CD8-positive, alpha-beta memory T cell (primary cell): ENCODE measurements around the gene SAMD11. TPM values are rescaled to one million over a fixed set of nuclear protein-coding genes. Genes with fewer than 3 reads are reported as not detected.

Source experiments
- CTCF ChIA-PET: fragments of 350-600 bp; sonication (Branson Sonifier 250); formaldehyde crosslinking; loops from one replicate; lab custom pipeline; 2021; ENCODE audit warnings: antibody characterized with exemption; lab: Charles Lee
- POLR2A ChIA-PET: fragments of 350-600 bp; sonication (Branson Sonifier 250); formaldehyde crosslinking; loops from one replicate; lab custom pipeline; 2021; ENCODE audit warnings: antibody characterized with exemption; lab: Charles Lee
- DNase-seq, 5 donors: peaks; one replicate each; pipeline versions ENCODE4 v3.0.0 to v3.0.0-alpha.2; 2020 to 2022; ENCODE audit warnings: mixed read lengths in 1 of 5
- H3K27ac ChIP-seq: one replicate; pipeline ENCODE4 v1.7.0; 2013; ENCODE audit warnings: low read depth, mild to moderate bottlenecking, low read length, moderate library complexity
- H3K27me3 ChIP-seq: 2 replicates; pipeline ENCODE4 v1.7.0; 2013; ENCODE audit warnings: low read length, mild to moderate bottlenecking; ENCODE audit not compliant: insufficient read depth, poor library complexity, severe bottlenecking
- H3K36me3 ChIP-seq: 2 replicates; pipeline ENCODE4 v1.7.0; 2013; ENCODE audit warnings: mild to moderate bottlenecking, low read length, moderate library complexity; ENCODE audit not compliant: insufficient read depth
- H3K4me1 ChIP-seq: 2 replicates; pipeline ENCODE4 v1.7.0; 2013; ENCODE audit warnings: mild to moderate bottlenecking, low read length, moderate library complexity; ENCODE audit not compliant: insufficient read depth
- H3K4me3 ChIP-seq: 2 replicates; pipeline ENCODE4 v1.7.0; 2013; ENCODE audit warnings: mild to moderate bottlenecking, low read length
- H3K9me3 ChIP-seq: 2 replicates; pipeline ENCODE4 v1.7.0; 2013; ENCODE audit warnings: mild to moderate bottlenecking, low read length
- H3K27ac Mint-ChIP-seq, 8 donors: one replicate each; pipeline ENCODE4 v1.8.0; 2020 to 2021; ENCODE audit warnings: mixed read lengths in 8 of 8, mild to moderate bottlenecking in 6 of 8, inconsistent platforms in 3 of 8, moderate library complexity in 3 of 8
- H3K27me3 Mint-ChIP-seq, 2 donors: one replicate each; pipeline ENCODE4 v1.8.0; 2020 to 2021; ENCODE audit warnings: mixed read lengths in 2 of 2, mild to moderate bottlenecking in 1 of 2, moderate library complexity in 1 of 2
- H3K36me3 Mint-ChIP-seq, 3 donors: one replicate each; pipeline ENCODE4 v1.8.0; 2020 to 2021; ENCODE audit warnings: mixed read lengths in 3 of 3, inconsistent platforms in 1 of 3, mild to moderate bottlenecking in 1 of 3
- H3K4me1 Mint-ChIP-seq, 3 donors: one replicate each; pipeline ENCODE4 v1.8.0; 2020 to 2021; ENCODE audit warnings: mixed read lengths in 3 of 3, inconsistent platforms in 1 of 3, mild to moderate bottlenecking in 1 of 3
- H3K4me3 Mint-ChIP-seq, 7 donors: one replicate each; pipeline ENCODE4 v1.8.0; 2020 to 2021; ENCODE audit warnings: mixed read lengths in 7 of 7, mild to moderate bottlenecking in 6 of 7, moderate library complexity in 4 of 7, inconsistent platforms in 2 of 7
- H3K9me3 Mint-ChIP-seq, 5 donors: one replicate each; pipeline ENCODE4 v1.8.0; 2020 to 2022; ENCODE audit warnings: mixed read lengths in 5 of 5, mild to moderate bottlenecking in 3 of 5, moderate library complexity in 2 of 5, inconsistent platforms in 1 of 5
- polyA plus RNA-seq: library from polyadenylated mRNA; unstranded; fragments of 300-500 nt; fragmentation: Illumina TruSeq; gene quantifications from one replicate; pipeline ENCODE4 v1.2.3, GENCODE V29; 2021
- total RNA-seq, 2 experiments: library from RNA; stranded (reverse); gene quantifications; one replicate each; pipeline ENCODE4 v1.2.3, GENCODE V29; 2021

Gene SAMD11
- total and polyA plus RNA-seq, 3 experiments from 2014 or later: 0.20 TPM; not detected in 2

GRCh38 chr1:906600-907420 is 16.9 kb upstream of the SAMD11 start:
- peaks cover 0 to 5% (median 1%) of the 10 kb centered on the region in 5 donors for H3K9me3 Mint-ChIP-seq
- peaks cover 24 to 40% of the 10 kb centered on the region in 2 donors for H3K27me3 Mint-ChIP-seq
- H3K27ac Mint-ChIP-seq: peak overlapping the region in 1 of 8 donors; percentile 27
- H3K36me3 Mint-ChIP-seq: no peaks in the 10 kb centered on the region
- ChIA-PET CTCF (interaction anchor here (2.4 to 2.5 kb wide), 2 partner anchors 14 to 69 kb away, joined by 13 read pairs; no protein-coding TSS in a partner anchor), POLR2A (no interaction called here)
- Histone ChIP-seq H3K4me3 (no peak overlapping the region), H3K27me3 (peaks cover 13% of the 10 kb centered on the region), H3K27ac (no peak overlapping the region), H3K36me3 (no peaks in the 10 kb centered on the region), H3K9me3 (no peaks in the 10 kb centered on the region), H3K4me1 (no peaks in the 10 kb centered on the region)
- peak overlapping the region in 4 of 7 donors; percentile 20 to 81 (median 35) for H3K4me3 Mint-ChIP-seq
- DNase-seq: no peak
- H3K4me1 Mint-ChIP-seq: peaks cover 5 to 22% (median 9%) of the 10 kb centered on the region in 3 donors

GRCh38 chr1:907611-908451 is 15.9 kb upstream of the SAMD11 start:
- peaks cover 5 to 22% (median 9%) of the 10 kb centered on the region in 3 donors for H3K4me1 Mint-ChIP-seq

GRCh38 chr1:908661-909060 is 15.1 kb upstream of the SAMD11 start:
- Mint-ChIP-seq H3K4me3 (no peak overlapping the region), H3K27me3 (peaks cover 23 to 50% of the 10 kb centered on the region in 2 donors), H3K4me1 (peaks cover 5 to 17% (median 9%) of the 10 kb centered on the region in 3 donors), H3K9me3 (peaks cover 0 to 5% (median 1%) of the 10 kb centered on the region in 5 donors), H3K27ac (no peak overlapping the region), H3K36me3 (no peaks in the 10 kb centered on the region)
- ChIA-PET CTCF (no interaction called here), POLR2A (no interaction called here)
- Histone ChIP-seq H3K36me3 (no peaks in the 10 kb centered on the region), H3K27me3 (peaks cover 13% of the 10 kb centered on the region), H3K9me3 (no peaks in the 10 kb centered on the region), H3K4me1 (no peaks in the 10 kb centered on the region), H3K27ac (no peak overlapping the region), H3K4me3 (no peak overlapping the region)
- DNase-seq: peak in 1 of 5 donors; percentile 40

More at GRCh38 chr1:907611-908451, 15.9 kb upstream of the SAMD11 start:
- Mint-ChIP-seq H3K27me3 (peaks cover 23 to 45% of the 10 kb centered on the region in 2 donors), H3K9me3 (peaks cover 0 to 5% (median 1%) of the 10 kb centered on the region in 5 donors), H3K27ac (no peak overlapping the region), H3K36me3 (no peaks in the 10 kb centered on the region), H3K4me3 (no peak overlapping the region)
- no peak overlapping the region for H3K4me3 ChIP-seq
- H3K27me3 ChIP-seq: peaks cover 13% of the 10 kb centered on the region
- H3K4me1 ChIP-seq: no peaks in the 10 kb centered on the region
- CTCF ChIA-PET: no interaction called here
- DNase-seq: no peak
- H3K36me3 ChIP-seq: no peaks in the 10 kb centered on the region
- no peak overlapping the region for H3K27ac ChIP-seq
- H3K9me3 ChIP-seq: no peaks in the 10 kb centered on the region
- POLR2A ChIA-PET: no interaction called here

GRCh38 chr1:909861-910310 is 13.8 kb upstream of the SAMD11 start:
- CTCF ChIA-PET: no interaction called here
- Histone ChIP-seq H3K9me3 (no peaks in the 10 kb centered on the region), H3K36me3 (no peaks in the 10 kb centered on the region), H3K27ac (no peak overlapping the region), H3K4me1 (no peaks in the 10 kb centered on the region), H3K4me3 (no peak overlapping the region), H3K27me3 (peaks cover 13% of the 10 kb centered on the region)
- POLR2A ChIA-PET: no interaction called here
- Mint-ChIP-seq H3K9me3 (peaks cover 0 to 5% (median 1%) of the 10 kb centered on the region in 5 donors), H3K4me1 (peaks cover 5 to 12% (median 8%) of the 10 kb centered on the region in 3 donors), H3K27ac (no peak overlapping the region), H3K27me3 (peaks cover 23 to 50% of the 10 kb centered on the region in 2 donors), H3K4me3 (no peak overlapping the region), H3K36me3 (no peaks in the 10 kb centered on the region)
- peak in 1 of 5 donors; percentile 30 for DNase-seq

- peaks cover 1 to 6% (median 4%) of the 10 kb centered on the region in 3 donors for H3K4me1 Mint-ChIP-seq
- peaks cover 0 to 6% (median 1%) of the 10 kb centered on the region in 5 donors for H3K9me3 Mint-ChIP-seq
- peaks cover 10% of the 10 kb centered on the region for H3K27me3 ChIP-seq
- H3K27ac Mint-ChIP-seq: no peak overlapping the region
- H3K4me3 ChIP-seq: no peak overlapping the region
- POLR2A ChIA-PET: no interaction called here
- no peaks in the 10 kb centered on the region for H3K36me3 Mint-ChIP-seq
- H3K36me3 ChIP-seq: no peaks in the 10 kb centered on the region
- no peak overlapping the region for H3K27ac ChIP-seq
- no peaks in the 10 kb centered on the region for H3K4me1 ChIP-seq
- CTCF ChIA-PET: no interaction called here
- no peak overlapping the region for H3K4me3 Mint-ChIP-seq
- peaks cover 21 to 45% of the 10 kb centered on the region in 2 donors for H3K27me3 Mint-ChIP-seq
- H3K9me3 ChIP-seq: no peaks in the 10 kb centered on the region
- peak in 1 of 5 donors; percentile 51 for DNase-seq
Measured at GRCh38 chr1:910311-910880, 13.3 kb upstream of the SAMD11 start.

GRCh38 chr1:910881-911721 is 12.6 kb upstream of the SAMD11 start:
- H3K9me3 ChIP-seq: no peaks in the 10 kb centered on the region
- H3K4me1 Mint-ChIP-seq: peaks cover 0 to 4% (median 2%) of the 10 kb centered on the region in 3 donors
- ChIA-PET POLR2A (no interaction called here), CTCF (no interaction called here)
- no peaks in the 10 kb centered on the region for H3K36me3 Mint-ChIP-seq
- H3K4me3 Mint-ChIP-seq: no peak overlapping the region
- H3K27ac ChIP-seq: no peak overlapping the region
- H3K36me3 ChIP-seq: no peaks in the 10 kb centered on the region
- H3K9me3 Mint-ChIP-seq: peaks cover 0 to 6% (median 1%) of the 10 kb centered on the region in 5 donors
- H3K4me3 ChIP-seq: no peak overlapping the region
- peak overlapping the region in 1 of 8 donors; percentile 21 for H3K27ac Mint-ChIP-seq
- H3K4me1 ChIP-seq: no peaks in the 10 kb centered on the region
- peak in 1 of 5 donors; percentile 34 for DNase-seq
- peaks cover 6% of the 10 kb centered on the region for H3K27me3 ChIP-seq
- peaks cover 17 to 42% of the 10 kb centered on the region in 2 donors for H3K27me3 Mint-ChIP-seq
